ENCODE measurements around the gene PTPRCAP. TPM values are rescaled to one million over a fixed set of nuclear protein-coding genes. Genes with fewer than 3 reads are reported as not detected.
A peak's percentile ranks its signal among the peaks of the same experiment; 100 is the strongest.

Gene PTPRCAP
- total RNA-seq, 4 donors from 2014 or later: 3.5 to 6.4 (median 4.2) TPM

- WGBS, 2 donors (ENCODE audit: low coverage in 1 of 2): 94% methylated on average over 3 of the region's 26 CpGs; no CpG with 5 or more reads in 1 of the 2 donors
- ATAC-seq: no peak
- Histone ChIP-seq H3K4me3 (no peak overlapping the region), H3K4me1 (peaks cover 0 to 65% (median 15%) of the 10 kb centered on the region in 3 donors), H3K36me3 (no peaks in the 10 kb centered on the region), H3K9me3 (no peaks in the 10 kb centered on the region), H3K27ac (peak overlapping the region in 1 of 4 donors; percentile 88), H3K27me3 (no peaks in the 10 kb centered on the region)
- TF ChIP-seq, protein P1, sequence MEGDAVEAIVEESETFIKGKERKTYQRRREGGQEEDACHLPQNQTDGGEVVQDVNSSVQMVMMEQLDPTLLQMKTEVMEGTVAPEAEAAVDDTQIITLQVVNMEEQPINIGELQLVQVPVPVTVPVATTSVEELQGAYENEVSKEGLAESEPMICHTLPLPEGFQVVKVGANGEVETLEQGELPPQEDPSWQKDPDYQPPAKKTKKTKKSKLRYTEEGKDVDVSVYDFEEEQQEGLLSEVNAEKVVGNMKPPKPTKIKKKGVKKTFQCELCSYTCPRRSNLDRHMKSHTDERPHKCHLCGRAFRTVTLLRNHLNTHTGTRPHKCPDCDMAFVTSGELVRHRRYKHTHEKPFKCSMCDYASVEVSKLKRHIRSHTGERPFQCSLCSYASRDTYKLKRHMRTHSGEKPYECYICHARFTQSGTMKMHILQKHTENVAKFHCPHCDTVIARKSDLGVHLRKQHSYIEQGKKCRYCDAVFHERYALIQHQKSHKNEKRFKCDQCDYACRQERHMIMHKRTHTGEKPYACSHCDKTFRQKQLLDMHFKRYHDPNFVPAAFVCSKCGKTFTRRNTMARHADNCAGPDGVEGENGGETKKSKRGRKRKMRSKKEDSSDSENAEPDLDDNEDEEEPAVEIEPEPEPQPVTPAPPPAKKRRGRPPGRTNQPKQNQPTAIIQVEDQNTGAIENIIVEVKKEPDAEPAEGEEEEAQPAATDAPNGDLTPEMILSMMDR (IDR thresholded peaks at IDR 0.05): no peak
- TF ChIP-seq POLR2A (IDR thresholded peaks at IDR 0.05): no peak
- no peak for TF ChIP-seq POLR2AphosphoS5 (IDR thresholded peaks at IDR 0.05)
- no peak for TF ChIP-seq EP300 (IDR thresholded peaks at IDR 0.05)
Observed at GRCh38 chr11:67418476-67419281, 18.8 kb downstream of the PTPRCAP start.

GRCh38 chr11:67417425-67417824 is 20.1 kb downstream of the PTPRCAP start:
- Histone ChIP-seq H3K9me3 (no peaks in the 10 kb centered on the region), H3K4me3 (no peak overlapping the region), H3K27ac (peak overlapping the region in 2 of 4 donors; percentile 45 to 70), H3K36me3 (no peaks in the 10 kb centered on the region), H3K4me1 (peaks cover 0 to 65% (median 15%) of the 10 kb centered on the region in 3 donors), H3K27me3 (peaks cover 7% of the 10 kb centered on the region)
- TF ChIP-seq EP300 (IDR thresholded peaks at IDR 0.05) (no peak), POLR2AphosphoS5 (IDR thresholded peaks at IDR 0.05) (no peak), POLR2A (IDR thresholded peaks at IDR 0.05) (no peak)
- TF ChIP-seq, protein P1 (IDR thresholded peaks at IDR 0.05): no peak
- no peak for ATAC-seq
- WGBS, 2 donors (ENCODE audit: low coverage in 1 of 2): no CpG with 5 or more reads among the region's 12 CpGs

DNA sequence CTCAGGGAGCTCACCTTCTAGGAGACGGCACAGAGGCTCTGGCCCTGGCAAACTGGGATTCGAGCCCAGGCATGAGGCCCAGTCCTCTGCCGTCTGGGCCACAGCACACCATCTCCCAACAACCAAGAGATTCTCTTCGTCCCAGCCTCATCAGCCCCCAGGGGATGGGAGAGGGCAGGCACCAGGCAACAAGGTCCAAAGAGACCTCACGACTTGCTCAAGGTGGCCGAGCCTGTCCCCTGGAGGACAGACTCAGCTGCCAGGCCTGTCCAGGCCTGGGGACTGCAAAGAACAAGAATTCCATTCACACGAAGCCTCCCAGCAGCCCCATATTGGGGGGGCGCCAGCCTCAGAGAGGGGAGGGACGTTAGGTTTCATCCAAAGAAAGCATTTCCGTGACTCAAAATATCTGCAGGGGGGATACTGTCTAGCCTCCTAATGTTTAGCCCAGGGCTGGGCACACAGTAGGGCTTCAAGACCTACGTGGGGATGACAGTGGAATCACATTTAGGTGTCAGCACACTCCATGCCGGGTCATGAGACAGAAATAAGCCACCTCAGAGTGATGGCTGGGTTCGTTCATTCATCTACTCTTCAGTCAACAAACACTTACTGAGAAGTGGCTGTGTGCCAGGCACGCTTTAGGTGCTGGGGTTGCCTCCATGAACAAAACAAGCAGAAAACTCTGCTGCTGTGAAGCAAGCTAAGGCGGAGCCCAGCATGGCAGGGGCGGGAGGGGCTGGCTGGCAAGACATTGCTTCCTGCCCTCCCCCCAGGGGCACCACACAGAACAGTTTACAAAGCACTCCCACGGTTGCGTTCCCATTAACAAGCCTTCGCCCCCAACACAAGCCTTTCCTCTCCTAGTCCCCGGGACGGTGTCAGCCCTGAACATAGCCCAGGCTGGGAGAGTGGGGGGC is 20.8 kb downstream of the PTPRCAP start:
- H3K4me1 ChIP-seq: peaks cover 0 to 65% (median 15%) of the 10 kb centered on the region in 3 donors
- TF ChIP-seq POLR2A (IDR thresholded peaks at IDR 0.05): no peak
- TF ChIP-seq, protein P1 (IDR thresholded peaks at IDR 0.05): no peak
- no peak for TF ChIP-seq POLR2AphosphoS5 (IDR thresholded peaks at IDR 0.05)
- TF ChIP-seq EP300 (IDR thresholded peaks at IDR 0.05): no peak
- ATAC-seq: no peak

GRCh38 chr11:67415501-67416304 is 21.8 kb downstream of the PTPRCAP start, which contains the start of gene CARNS1:
Gene CARNS1, plus strand, starts transcription at chr11:67415678. Its CDS starts 522 bp downstream, at chr11:67416200.
- peak within 1 kb of the TSS; percentile 7 to 53 for H3K4me3 ChIP-seq
- peaks cover 0 to 60% (median 15%) of the 10 kb centered on the region in 3 donors for H3K4me1 ChIP-seq
- ATAC-seq: no peak
- no peaks in the 10 kb centered on the region for H3K9me3 ChIP-seq
- H3K27ac ChIP-seq: peak within 1 kb of the TSS in 3 of 4 donors; percentile 67 to 73 (median 70)
- TF ChIP-seq POLR2A (IDR thresholded peaks at IDR 0.05) (no peak), EP300 (IDR thresholded peaks at IDR 0.05) (no peak), POLR2AphosphoS5 (IDR thresholded peaks at IDR 0.05) (no peak)
- WGBS, 2 donors (ENCODE audit: low coverage in 1 of 2): 0% methylated on average over 1 of the region's 67 CpGs; no CpG with 5 or more reads in 1 of the 2 donors
- H3K27me3 ChIP-seq: peaks cover 24% of the 10 kb centered on the region
- H3K36me3 ChIP-seq: no peaks in the 10 kb centered on the region

More for the DNA sequence above, 20.8 kb downstream of the PTPRCAP start:
- no peak overlapping the region for H3K4me3 ChIP-seq
- WGBS, 2 donors (ENCODE audit: low coverage in 1 of 2): 60 to 87% methylated on average over 3 to 5 of the region's 21 CpGs
- peaks cover 14% of the 10 kb centered on the region for H3K27me3 ChIP-seq
- no peaks in the 10 kb centered on the region for H3K36me3 ChIP-seq
- H3K27ac ChIP-seq: peak overlapping the region in 3 of 4 donors; percentile 67 to 73 (median 70)
- H3K9me3 ChIP-seq: no peaks in the 10 kb centered on the region
